Measurements from ENCODE around the gene INPP4B.

DNA sequence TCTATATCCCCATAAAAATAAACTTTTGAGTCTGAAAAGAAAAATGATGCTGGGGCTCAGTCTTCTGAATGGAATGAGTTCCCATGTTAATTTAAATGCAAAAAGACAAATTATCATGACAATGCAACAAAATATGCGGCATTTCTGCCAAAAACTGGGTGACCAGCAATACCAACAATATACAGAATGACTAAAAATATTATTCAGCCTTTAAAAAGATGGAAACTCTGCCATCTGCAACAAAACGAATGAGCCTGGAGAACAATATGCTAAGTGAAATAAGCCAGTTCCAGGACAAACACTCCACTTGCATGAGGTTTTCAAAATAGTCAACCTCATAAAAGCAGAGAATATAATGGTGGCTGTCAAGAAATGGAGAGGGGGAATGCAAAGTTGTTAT, 651.2 kb downstream of the INPP4B start:
- TF ChIP-seq, protein P1, sequence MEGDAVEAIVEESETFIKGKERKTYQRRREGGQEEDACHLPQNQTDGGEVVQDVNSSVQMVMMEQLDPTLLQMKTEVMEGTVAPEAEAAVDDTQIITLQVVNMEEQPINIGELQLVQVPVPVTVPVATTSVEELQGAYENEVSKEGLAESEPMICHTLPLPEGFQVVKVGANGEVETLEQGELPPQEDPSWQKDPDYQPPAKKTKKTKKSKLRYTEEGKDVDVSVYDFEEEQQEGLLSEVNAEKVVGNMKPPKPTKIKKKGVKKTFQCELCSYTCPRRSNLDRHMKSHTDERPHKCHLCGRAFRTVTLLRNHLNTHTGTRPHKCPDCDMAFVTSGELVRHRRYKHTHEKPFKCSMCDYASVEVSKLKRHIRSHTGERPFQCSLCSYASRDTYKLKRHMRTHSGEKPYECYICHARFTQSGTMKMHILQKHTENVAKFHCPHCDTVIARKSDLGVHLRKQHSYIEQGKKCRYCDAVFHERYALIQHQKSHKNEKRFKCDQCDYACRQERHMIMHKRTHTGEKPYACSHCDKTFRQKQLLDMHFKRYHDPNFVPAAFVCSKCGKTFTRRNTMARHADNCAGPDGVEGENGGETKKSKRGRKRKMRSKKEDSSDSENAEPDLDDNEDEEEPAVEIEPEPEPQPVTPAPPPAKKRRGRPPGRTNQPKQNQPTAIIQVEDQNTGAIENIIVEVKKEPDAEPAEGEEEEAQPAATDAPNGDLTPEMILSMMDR (IDR thresholded peaks at IDR 0.05) = no peak
- no peak for TF ChIP-seq POLR2A (IDR thresholded peaks at IDR 0.05)

All from testis (tissue), 2 donors.